ENCODE measurements around the gene TRPM3. TPM values are rescaled to one million over a fixed set of nuclear protein-coding genes. Genes with fewer than 3 reads are reported as not detected.

The TRPM3 gene
- total RNA-seq, 2 donors from 2014 or later: not detected

- no peak overlapping the region for H3K4me3 Mint-ChIP-seq
- H3K27me3 Mint-ChIP-seq: peaks cover 5% of the 10 kb centered on the region
- H3K36me3 Mint-ChIP-seq (ENCODE audit: low read depth): no peaks in the 10 kb centered on the region
- no peak for DNase-seq
- ATAC-seq: no peak
- H3K9me3 ChIP-seq (ENCODE audit: control insufficient read depth, low read length, poor library complexity, severe bottlenecking): no peaks in the 10 kb centered on the region
- H3K27ac Mint-ChIP-seq: no peak overlapping the region
- H3K4me1 Mint-ChIP-seq: no peaks in the 10 kb centered on the region
Measured at GRCh38 chr9:70551801-70552200, 569.6 kb downstream of the TRPM3 start.

GRCh38 chr9:70551396-70551795 is 570.0 kb downstream of the TRPM3 start:
- Mint-ChIP-seq H3K27me3 (peaks cover 5% of the 10 kb centered on the region), H3K27ac (no peak overlapping the region), H3K4me1 (no peaks in the 10 kb centered on the region), H3K36me3 (ENCODE audit: low read depth) (no peaks in the 10 kb centered on the region), H3K4me3 (no peak overlapping the region)
- DNase-seq (no peak), ATAC-seq (no peak)
- no peaks in the 10 kb centered on the region for H3K9me3 ChIP-seq (ENCODE audit: control insufficient read depth, low read length, poor library complexity, severe bottlenecking)

GRCh38 chr9:70549926-70550325 is 571.5 kb downstream of the TRPM3 start:
- ATAC-seq (no peak), DNase-seq (no peak)
- Mint-ChIP-seq H3K27me3 (peaks cover 5% of the 10 kb centered on the region), H3K27ac (no peak overlapping the region), H3K4me3 (no peak overlapping the region), H3K4me1 (no peaks in the 10 kb centered on the region), H3K36me3 (ENCODE audit: low read depth) (no peaks in the 10 kb centered on the region)
- no peaks in the 10 kb centered on the region for H3K9me3 ChIP-seq (ENCODE audit: control insufficient read depth, low read length, poor library complexity, severe bottlenecking)

- peaks cover 3% of the 10 kb centered on the region for H3K4me1 Mint-ChIP-seq
- peaks cover 12% of the 10 kb centered on the region for H3K27me3 Mint-ChIP-seq
- no peak overlapping the region for H3K4me3 Mint-ChIP-seq
- DNase-seq (no peak), ATAC-seq (no peak)
- no peaks in the 10 kb centered on the region for H3K9me3 ChIP-seq (ENCODE audit: control insufficient read depth, low read length, poor library complexity, severe bottlenecking)
- peaks cover 3% of the 10 kb centered on the region for H3K36me3 Mint-ChIP-seq (ENCODE audit: low read depth)
- no peak overlapping the region for H3K27ac Mint-ChIP-seq
Measured at GRCh38 chr9:70542311-70542931, 579.0 kb downstream of the TRPM3 start.

- peaks cover 3% of the 10 kb centered on the region for H3K36me3 Mint-ChIP-seq (ENCODE audit: low read depth)
- H3K4me1 Mint-ChIP-seq: peaks cover 3% of the 10 kb centered on the region
- no peaks in the 10 kb centered on the region for H3K9me3 ChIP-seq (ENCODE audit: control insufficient read depth, low read length, poor library complexity, severe bottlenecking)
- no peak for DNase-seq
- H3K27me3 Mint-ChIP-seq: peaks cover 12% of the 10 kb centered on the region
- H3K4me3 Mint-ChIP-seq: no peak overlapping the region
- ATAC-seq: no peak
- no peak overlapping the region for H3K27ac Mint-ChIP-seq
Measured at GRCh38 chr9:70540016-70540415, 581.4 kb downstream of the TRPM3 start.

- H3K36me3 Mint-ChIP-seq (ENCODE audit: low read depth): peaks cover 3% of the 10 kb centered on the region
- H3K4me1 Mint-ChIP-seq: peaks cover 3% of the 10 kb centered on the region
- H3K9me3 ChIP-seq (ENCODE audit: control insufficient read depth, low read length, poor library complexity, severe bottlenecking): no peaks in the 10 kb centered on the region
- no peak for ATAC-seq
- no peak for DNase-seq
- H3K27ac Mint-ChIP-seq: peak overlapping the region; percentile 34
- no peak overlapping the region for H3K4me3 Mint-ChIP-seq
- H3K27me3 Mint-ChIP-seq: peaks cover 12% of the 10 kb centered on the region
Measured at GRCh38 chr9:70539526-70539925, 581.9 kb downstream of the TRPM3 start.

- peaks cover 12% of the 10 kb centered on the region for H3K27me3 Mint-ChIP-seq
- DNase-seq (no peak), ATAC-seq (no peak)
- no peak overlapping the region for H3K4me3 Mint-ChIP-seq
- H3K4me1 Mint-ChIP-seq: peaks cover 3% of the 10 kb centered on the region
- no peaks in the 10 kb centered on the region for H3K9me3 ChIP-seq (ENCODE audit: control insufficient read depth, low read length, poor library complexity, severe bottlenecking)
- H3K27ac Mint-ChIP-seq: peak overlapping the region; percentile 34
- peaks cover 3% of the 10 kb centered on the region for H3K36me3 Mint-ChIP-seq (ENCODE audit: low read depth)
Measured at GRCh38 chr9:70539001-70539400, 582.4 kb downstream of the TRPM3 start.

GRCh38 chr9:70537084-70537483 is 584.3 kb downstream of the TRPM3 start:
- peaks cover 10% of the 10 kb centered on the region for H3K4me1 Mint-ChIP-seq
- peaks cover 6% of the 10 kb centered on the region for H3K27me3 Mint-ChIP-seq

GRCh38 chr9:70535546-70536323 is 585.7 kb downstream of the TRPM3 start:
- peaks cover 10% of the 10 kb centered on the region for H3K4me1 Mint-ChIP-seq
- no peak overlapping the region for H3K27ac Mint-ChIP-seq
- DNase-seq (no peak), ATAC-seq (no peak)
- peaks cover under 1% of the 10 kb centered on the region for H3K36me3 Mint-ChIP-seq (ENCODE audit: low read depth)
- H3K27me3 Mint-ChIP-seq: peaks cover 6% of the 10 kb centered on the region
- H3K4me3 Mint-ChIP-seq: no peak overlapping the region
- no peaks in the 10 kb centered on the region for H3K9me3 ChIP-seq (ENCODE audit: control insufficient read depth, low read length, poor library complexity, severe bottlenecking)

More at GRCh38 chr9:70537084-70537483, 584.3 kb downstream of the TRPM3 start:
- H3K4me3 Mint-ChIP-seq: no peak overlapping the region
- no peak for DNase-seq
- H3K36me3 Mint-ChIP-seq (ENCODE audit: low read depth): peaks cover 3% of the 10 kb centered on the region
- H3K9me3 ChIP-seq (ENCODE audit: control insufficient read depth, low read length, poor library complexity, severe bottlenecking): no peaks in the 10 kb centered on the region
- H3K27ac Mint-ChIP-seq: no peak overlapping the region
- no peak for ATAC-seq

GRCh38 chr9:70534471-70534870 is 587.0 kb downstream of the TRPM3 start:
- no peak overlapping the region for H3K4me3 Mint-ChIP-seq
- no peaks in the 10 kb centered on the region for H3K36me3 Mint-ChIP-seq (ENCODE audit: low read depth)
- DNase-seq (no peak), ATAC-seq (no peak)
- no peak overlapping the region for H3K27ac Mint-ChIP-seq
- peaks cover 9% of the 10 kb centered on the region for H3K4me1 Mint-ChIP-seq
- H3K27me3 Mint-ChIP-seq: peaks cover 5% of the 10 kb centered on the region
- no peaks in the 10 kb centered on the region for H3K9me3 ChIP-seq (ENCODE audit: control insufficient read depth, low read length, poor library complexity, severe bottlenecking)

- no peak overlapping the region for H3K4me3 Mint-ChIP-seq
- H3K4me1 Mint-ChIP-seq: peaks cover 6% of the 10 kb centered on the region
- ATAC-seq (no peak), DNase-seq (no peak)
- H3K27ac Mint-ChIP-seq: no peak overlapping the region
- H3K9me3 ChIP-seq (ENCODE audit: control insufficient read depth, low read length, poor library complexity, severe bottlenecking): no peaks in the 10 kb centered on the region
- H3K36me3 Mint-ChIP-seq (ENCODE audit: low read depth): no peaks in the 10 kb centered on the region
- H3K27me3 Mint-ChIP-seq: peaks cover 1% of the 10 kb centered on the region
Measured at GRCh38 chr9:70534061-70534460, 587.4 kb downstream of the TRPM3 start.

GRCh38 chr9:70533492-70533891 is 587.9 kb downstream of the TRPM3 start:
- H3K4me3 Mint-ChIP-seq: no peak overlapping the region
- DNase-seq: no peak
- peaks cover 6% of the 10 kb centered on the region for H3K4me1 Mint-ChIP-seq
- no peaks in the 10 kb centered on the region for H3K36me3 Mint-ChIP-seq (ENCODE audit: low read depth)
- ATAC-seq: no peak
- H3K9me3 ChIP-seq (ENCODE audit: control insufficient read depth, low read length, poor library complexity, severe bottlenecking): no peaks in the 10 kb centered on the region
- no peak overlapping the region for H3K27ac Mint-ChIP-seq
- no peaks in the 10 kb centered on the region for H3K27me3 Mint-ChIP-seq

- DNase-seq (no peak), ATAC-seq (no peak)
- H3K4me3 Mint-ChIP-seq: no peak overlapping the region
- no peak overlapping the region for H3K27ac Mint-ChIP-seq
- H3K4me1 Mint-ChIP-seq: peaks cover 6% of the 10 kb centered on the region
- no peaks in the 10 kb centered on the region for H3K27me3 Mint-ChIP-seq
- no peaks in the 10 kb centered on the region for H3K9me3 ChIP-seq (ENCODE audit: control insufficient read depth, low read length, poor library complexity, severe bottlenecking)
- H3K36me3 Mint-ChIP-seq (ENCODE audit: low read depth): no peaks in the 10 kb centered on the region
Measured at GRCh38 chr9:70532716-70533115, 588.7 kb downstream of the TRPM3 start.

- Mint-ChIP-seq H3K27me3 (no peaks in the 10 kb centered on the region), H3K27ac (peak overlapping the region; percentile 51), H3K4me3 (no peak overlapping the region), H3K4me1 (peaks cover 6% of the 10 kb centered on the region), H3K36me3 (ENCODE audit: low read depth) (no peaks in the 10 kb centered on the region)
- DNase-seq: no peak
- no peak for ATAC-seq
- H3K9me3 ChIP-seq (ENCODE audit: control insufficient read depth, low read length, poor library complexity, severe bottlenecking): no peaks in the 10 kb centered on the region
Measured at GRCh38 chr9:70531311-70531710, 590.1 kb downstream of the TRPM3 start.

Data from T-helper 17 cell (primary cell).